HEK293 (cell line): Measurements from ENCODE around the gene EN1.

Experiments
- CTCF ChIA-PET: fragments of 350-600 bp; formaldehyde crosslinking; extraction: SDS; loops from one replicate; lab custom pipeline; 2021; ENCODE audit warnings: antibody characterized with exemption; lab: Yijun Ruan, JAX
- POLR2A ChIA-PET: fragments of 300-600 bp; formaldehyde crosslinking; extraction: SDS; loops from one replicate; lab custom pipeline; 2020; ENCODE audit warnings: antibody characterized with exemption, inconsistent platforms; lab: Yijun Ruan, JAX
- H3K27ac ChIP-seq: fragments of 200-500 bp; sonication (Bioruptor generic); 2 replicates; pipeline ENCODE4 v1.5.1; 2014; ENCODE audit warnings: low read depth, low read length, control low read depth, inconsistent platforms; ENCODE audit errors: extremely low read depth
- H3K36me3 ChIP-seq, 2 experiments: fragments of 200-500 bp in 1 of 2; sonication (Bioruptor generic) in 1 of 2; 1 replicate in 1 of 2; 2 replicates in 1 of 2; pipeline ENCODE4 v1.5.1; 2014 to 2017; ENCODE audit warnings: inconsistent platforms in 2 of 2, low read length in 2 of 2; ENCODE audit not compliant: control insufficient read depth in 2 of 2, insufficient read depth in 1 of 2
- H3K4me1 ChIP-seq: fragments of 200-500 bp; sonication (Bioruptor generic); 2 replicates; pipeline ENCODE4 v1.5.1; 2014; ENCODE audit warnings: mild to moderate bottlenecking, low read length, inconsistent platforms; ENCODE audit not compliant: control insufficient read depth, insufficient read depth
- H3K4me3 ChIP-seq: 2 replicates; pipeline ENCODE4 v1.5.1; 2011; ENCODE audit warnings: low read depth, mild to moderate bottlenecking, control low read depth, low read length, moderate library complexity
- H3K9me3 ChIP-seq: fragments of 200-500 bp; sonication (Bioruptor generic); 2 replicates; pipeline ENCODE4 v1.5.1; 2014; ENCODE audit warnings: low read depth, low read length, inconsistent platforms; ENCODE audit not compliant: control insufficient read depth, insufficient read depth
- BCL6B ChIP-seq: fragments of 450-650 bp; formaldehyde crosslinking; IDR thresholded peaks from 2 replicates; pipeline ENCODE4 v1.5.1; 2017; ENCODE audit warnings: missing biosample characterization, missing genetic modification characterization
- ELK4 ChIP-seq: IDR thresholded peaks from 2 replicates; pipeline ENCODE4 v1.6.1; 2011; ENCODE audit warnings: mild to moderate bottlenecking, low read depth, low read length, borderline replicate concordance
- GLI4 ChIP-seq: fragments of 450-650 bp; formaldehyde crosslinking; IDR thresholded peaks from 2 replicates; pipeline ENCODE4 v1.5.1; 2016; ENCODE audit warnings: missing biosample characterization, missing genetic modification characterization
- IKZF3 ChIP-seq: fragments of 450-650 bp; IDR thresholded peaks from 2 replicates; pipeline ENCODE4 v1.5.0; 2018; ENCODE audit warnings: missing biosample characterization, mild to moderate bottlenecking, missing genetic modification characterization, moderate library complexity
- KLF16 ChIP-seq: fragments of 450-650 bp; formaldehyde crosslinking; IDR thresholded peaks from 2 replicates; pipeline ENCODE4 v1.5.1; 2017; ENCODE audit warnings: missing biosample characterization, missing genetic modification characterization
- KLF7 ChIP-seq: fragments of 450-650 bp; formaldehyde crosslinking; IDR thresholded peaks from 2 replicates; pipeline ENCODE4 v1.5.1; 2016; ENCODE audit warnings: missing biosample characterization, missing genetic modification characterization, borderline replicate concordance
- OSR2 ChIP-seq: fragments of 450-650 bp; formaldehyde crosslinking; IDR thresholded peaks from 2 replicates; pipeline ENCODE4 v1.5.1; 2016; ENCODE audit warnings: missing biosample characterization, missing genetic modification characterization
- SP3 ChIP-seq: fragments of 450-650 bp; formaldehyde crosslinking; IDR thresholded peaks from 2 replicates; pipeline ENCODE4 v1.5.1; 2016; ENCODE audit warnings: missing biosample characterization, missing genetic modification characterization
- TRIM28 ChIP-seq: IDR thresholded peaks from 2 replicates; pipeline ENCODE4 v1.6.1; 2011; ENCODE audit warnings: low read length, control low read depth, borderline replicate concordance
- ZBTB44 ChIP-seq: fragments of 450-650 bp; IDR thresholded peaks from 2 replicates; pipeline ENCODE4 v1.5.1; 2018; ENCODE audit warnings: missing biosample characterization, mild to moderate bottlenecking, missing genetic modification characterization
- ZEB2 ChIP-seq: fragments of 450-650 bp; formaldehyde crosslinking; IDR thresholded peaks from 2 replicates; pipeline ENCODE4 v1.5.1; 2016; ENCODE audit warnings: missing biosample characterization, missing genetic modification characterization
- ZFP41 ChIP-seq: fragments of 450-650 bp; formaldehyde crosslinking; IDR thresholded peaks from 2 replicates; pipeline ENCODE4 v1.5.1; 2016; ENCODE audit warnings: missing biosample characterization, missing genetic modification characterization, borderline replicate concordance
- ZNF132 ChIP-seq: fragments of 450-650 bp; formaldehyde crosslinking; IDR thresholded peaks from 2 replicates; pipeline ENCODE4 v1.5.1; 2017; ENCODE audit warnings: missing biosample characterization, missing genetic modification characterization, borderline replicate concordance
- ZNF155 ChIP-seq: fragments of 450-650 bp; formaldehyde crosslinking; IDR thresholded peaks from 2 replicates; pipeline ENCODE4 v1.5.1; 2016; ENCODE audit warnings: missing biosample characterization, missing genetic modification characterization
- ZNF2 ChIP-seq: fragments of 450-650 bp; formaldehyde crosslinking; IDR thresholded peaks from 2 replicates; pipeline ENCODE4 v1.5.1; 2016; ENCODE audit warnings: missing biosample characterization, missing genetic modification characterization
- ZNF266 ChIP-seq: fragments of 450-650 bp; formaldehyde crosslinking; IDR thresholded peaks from 2 replicates; pipeline ENCODE4 v1.5.1; 2016; ENCODE audit warnings: missing biosample characterization, missing genetic modification characterization, low read depth
- ZNF362 ChIP-seq: fragments of 450-650 bp; formaldehyde crosslinking; IDR thresholded peaks from 2 replicates; pipeline ENCODE4 v1.5.1; 2016; ENCODE audit warnings: missing biosample characterization, missing genetic modification characterization
- ZNF449 ChIP-seq: fragments of 450-650 bp; formaldehyde crosslinking; IDR thresholded peaks from 2 replicates; pipeline ENCODE4 v1.5.1; 2017; ENCODE audit warnings: missing biosample characterization, mild to moderate bottlenecking, missing genetic modification characterization, moderate library complexity
- ZNF501 ChIP-seq: fragments of 450-650 bp; formaldehyde crosslinking; IDR thresholded peaks from 2 replicates; pipeline ENCODE4 v1.5.1; 2016; ENCODE audit warnings: missing biosample characterization, missing genetic modification characterization
- ZNF560 ChIP-seq: fragments of 450-650 bp; formaldehyde crosslinking; IDR thresholded peaks from 2 replicates; pipeline ENCODE4 v1.5.1; 2017; ENCODE audit warnings: missing biosample characterization, missing genetic modification characterization, borderline replicate concordance
- ZNF571 ChIP-seq: fragments of 450-650 bp; formaldehyde crosslinking; IDR thresholded peaks from 2 replicates; pipeline ENCODE4 v1.5.0; 2017; ENCODE audit warnings: missing biosample characterization, missing genetic modification characterization
- ZNF624 ChIP-seq: fragments of 450-650 bp; formaldehyde crosslinking; IDR thresholded peaks from 2 replicates; pipeline ENCODE4 v1.5.1; 2017; ENCODE audit warnings: missing biosample characterization, missing genetic modification characterization
- ZNF791 ChIP-seq: fragments of 450-650 bp; formaldehyde crosslinking; IDR thresholded peaks from 2 replicates; pipeline ENCODE4 v1.5.1; 2016; ENCODE audit warnings: missing biosample characterization, missing genetic modification characterization
- ZNF837 ChIP-seq: fragments of 450-650 bp; formaldehyde crosslinking; IDR thresholded peaks from 2 replicates; pipeline ENCODE4 v1.5.1; 2016; ENCODE audit warnings: missing biosample characterization, missing genetic modification characterization
- ZXDB ChIP-seq: fragments of 450-650 bp; formaldehyde crosslinking; IDR thresholded peaks from 2 replicates; pipeline ENCODE4 v1.5.1; 2016; ENCODE audit warnings: missing biosample characterization, missing genetic modification characterization
- TF ChIP-seq, protein P1 (sequence below): fragments of 450-650 bp; formaldehyde crosslinking; IDR thresholded peaks from 2 replicates; pipeline ENCODE4 v1.5.1; 2016; ENCODE audit warnings: missing biosample characterization, missing genetic modification characterization
- TF ChIP-seq, protein P2 (sequence below): fragments of 450-650 bp; formaldehyde crosslinking; IDR thresholded peaks from 2 replicates; pipeline ENCODE4 v1.5.1; 2016; ENCODE audit warnings: missing biosample characterization, missing genetic modification characterization

Gene EN1

DNA sequence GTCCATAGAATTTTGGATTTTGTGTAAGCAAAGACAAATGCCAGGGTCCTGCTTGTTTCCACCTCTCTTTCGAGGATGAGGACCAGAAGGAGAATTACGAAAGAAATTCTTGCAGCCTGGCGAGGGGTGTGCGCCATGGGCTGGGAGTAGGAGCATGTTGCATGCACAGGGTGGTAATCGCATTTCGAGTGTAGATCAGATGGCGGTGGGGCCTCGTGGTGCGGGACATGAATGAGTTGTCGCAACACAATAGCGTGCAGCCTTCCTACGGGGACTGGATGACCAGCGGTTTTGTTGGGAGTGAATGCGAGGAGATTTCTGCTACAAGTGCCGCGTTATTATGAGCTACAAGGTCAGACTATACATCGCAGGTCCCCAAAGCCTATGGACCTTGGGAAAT is 4.2 kb upstream of the EN1 start:
- CTCF ChIA-PET, result interaction anchor here (0.6 kb wide), 2 partner anchors 361 to 674 kb away, joined by 3 to 4 read pairs; no protein-coding TSS in a partner anchor
- H3K4me1 ChIP-seq, result peaks cover 2% of the 10 kb centered on the region; the same call in 1 of the 2 replicates

DNA sequence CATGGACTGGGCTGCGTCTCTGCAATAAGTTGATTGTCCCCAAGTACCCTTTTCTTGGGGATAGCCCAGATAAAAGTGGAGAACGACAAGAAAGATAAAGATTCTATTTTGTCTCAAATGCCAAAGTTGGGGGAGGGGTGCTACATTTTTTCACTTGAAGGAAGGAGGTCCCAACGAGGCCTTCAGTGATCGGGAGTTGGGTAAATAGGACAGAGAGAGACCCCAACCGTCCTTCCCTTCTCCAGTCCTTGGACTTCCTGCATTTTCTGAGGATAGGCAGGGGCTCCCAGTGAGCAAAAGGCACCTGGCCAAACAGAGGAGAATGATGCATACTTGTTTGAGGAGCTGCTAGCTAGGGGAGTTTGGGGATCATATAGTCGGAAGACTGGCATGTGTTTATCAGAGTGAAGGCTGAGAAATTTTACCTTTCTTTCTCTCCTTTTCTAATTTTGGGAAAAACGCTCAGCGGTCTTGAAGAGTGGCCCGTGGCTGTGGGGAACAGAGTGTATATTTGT is 3.5 kb upstream of the EN1 start:
- ChIA-PET CTCF (no interaction called here), POLR2A (no interaction called here)
- Histone ChIP-seq H3K4me1 (peaks cover 2% of the 10 kb centered on the region; the same call in 1 of the 2 replicates), H3K9me3 (no peaks in the 10 kb centered on the region), H3K36me3 (no peaks in the 10 kb centered on the region), H3K27ac (no peak overlapping the region), H3K4me3 (no peak overlapping the region)
- TF ChIP-seq ZNF132 (tag by site-specific recombination) (no peak), ZNF571 (tag by site-specific recombination) (no peak), ZNF155 (tag by site-specific recombination) (no peak), ZNF449 (tag by site-specific recombination) (no peak), BCL6B (tag by site-specific recombination) (no peak), KLF7 (tag by site-specific recombination) (no peak), ZNF362 (tag by site-specific recombination) (no peak)

More for the DNA sequence above, 4.2 kb upstream of the EN1 start:
- H3K27ac ChIP-seq, result no peak overlapping the region
- H3K9me3 ChIP-seq, result no peaks in the 10 kb centered on the region
- H3K4me3 ChIP-seq, result no peak overlapping the region
- no peak for TF ChIP-seq IKZF3 (tag by site-specific recombination)
- no peak for TF ChIP-seq ELK4
- no peak for TF ChIP-seq ZNF560
- no peak for TF ChIP-seq TRIM28
- TF ChIP-seq ZNF266 (tag by site-specific recombination), result no peak
- TF ChIP-seq KLF16 (tag by site-specific recombination), result no peak
- TF ChIP-seq ZNF501, result no peak
- TF ChIP-seq, protein P1, sequence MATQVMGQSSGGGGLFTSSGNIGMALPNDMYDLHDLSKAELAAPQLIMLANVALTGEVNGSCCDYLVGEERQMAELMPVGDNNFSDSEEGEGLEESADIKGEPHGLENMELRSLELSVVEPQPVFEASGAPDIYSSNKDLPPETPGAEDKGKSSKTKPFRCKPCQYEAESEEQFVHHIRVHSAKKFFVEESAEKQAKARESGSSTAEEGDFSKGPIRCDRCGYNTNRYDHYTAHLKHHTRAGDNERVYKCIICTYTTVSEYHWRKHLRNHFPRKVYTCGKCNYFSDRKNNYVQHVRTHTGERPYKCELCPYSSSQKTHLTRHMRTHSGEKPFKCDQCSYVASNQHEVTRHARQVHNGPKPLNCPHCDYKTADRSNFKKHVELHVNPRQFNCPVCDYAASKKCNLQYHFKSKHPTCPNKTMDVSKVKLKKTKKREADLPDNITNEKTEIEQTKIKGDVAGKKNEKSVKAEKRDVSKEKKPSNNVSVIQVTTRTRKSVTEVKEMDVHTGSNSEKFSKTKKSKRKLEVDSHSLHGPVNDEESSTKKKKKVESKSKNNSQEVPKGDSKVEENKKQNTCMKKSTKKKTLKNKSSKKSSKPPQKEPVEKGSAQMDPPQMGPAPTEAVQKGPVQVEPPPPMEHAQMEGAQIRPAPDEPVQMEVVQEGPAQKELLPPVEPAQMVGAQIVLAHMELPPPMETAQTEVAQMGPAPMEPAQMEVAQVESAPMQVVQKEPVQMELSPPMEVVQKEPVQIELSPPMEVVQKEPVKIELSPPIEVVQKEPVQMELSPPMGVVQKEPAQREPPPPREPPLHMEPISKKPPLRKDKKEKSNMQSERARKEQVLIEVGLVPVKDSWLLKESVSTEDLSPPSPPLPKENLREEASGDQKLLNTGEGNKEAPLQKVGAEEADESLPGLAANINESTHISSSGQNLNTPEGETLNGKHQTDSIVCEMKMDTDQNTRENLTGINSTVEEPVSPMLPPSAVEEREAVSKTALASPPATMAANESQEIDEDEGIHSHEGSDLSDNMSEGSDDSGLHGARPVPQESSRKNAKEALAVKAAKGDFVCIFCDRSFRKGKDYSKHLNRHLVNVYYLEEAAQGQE (tag by site-specific recombination), result no peak
- no peak for TF ChIP-seq OSR2 (tag by site-specific recombination)
- no peak for TF ChIP-seq GLI4 (tag by site-specific recombination)
- no peak for TF ChIP-seq ZNF2 (tag by site-specific recombination)
- no peak for TF ChIP-seq SP3 (tag by site-specific recombination)
- TF ChIP-seq ZFP41 (tag by site-specific recombination), result no peak
- no peak for TF ChIP-seq ZEB2 (tag by site-specific recombination)
- TF ChIP-seq ZBTB44 (tag by site-specific recombination), result no peak
- no peak for TF ChIP-seq ZXDB
- TF ChIP-seq ZNF837, result no peak
- TF ChIP-seq ZNF791 (tag by site-specific recombination), result no peak
- TF ChIP-seq, protein P2, sequence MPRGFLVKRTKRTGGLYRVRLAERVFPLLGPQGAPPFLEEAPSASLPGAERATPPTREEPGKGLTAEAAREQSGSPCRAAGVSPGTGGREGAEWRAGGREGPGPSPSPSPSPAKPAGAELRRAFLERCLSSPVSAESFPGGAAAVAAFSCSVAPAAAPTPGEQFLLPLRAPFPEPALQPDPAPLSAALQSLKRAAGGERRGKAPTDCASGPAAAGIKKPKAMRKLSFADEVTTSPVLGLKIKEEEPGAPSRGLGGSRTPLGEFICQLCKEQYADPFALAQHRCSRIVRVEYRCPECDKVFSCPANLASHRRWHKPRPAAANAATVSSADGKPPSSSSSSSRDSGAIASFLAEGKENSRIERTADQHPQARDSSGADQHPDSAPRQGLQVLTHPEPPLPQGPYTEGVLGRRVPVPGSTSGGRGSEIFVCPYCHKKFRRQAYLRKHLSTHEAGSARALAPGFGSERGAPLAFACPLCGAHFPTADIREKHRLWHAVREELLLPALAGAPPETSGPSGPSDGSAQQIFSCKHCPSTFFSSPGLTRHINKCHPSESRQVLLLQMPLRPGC (tag by site-specific recombination), result no peak
- no peak for TF ChIP-seq ZNF624 (tag by site-specific recombination)
- POLR2A ChIA-PET, result no interaction called here
- no peaks in the 10 kb centered on the region for H3K36me3 ChIP-seq
